IPS-15b (cell line): ENCODE measurements around the gene ALOX5AP.

Source experiments
- H3K27me3 ChIP-seq: one replicate; pipeline ENCODE4 v1.6.1; 2013; ENCODE audit warnings: low read length; ENCODE audit not compliant: control insufficient read depth, insufficient read depth
- H3K36me3 ChIP-seq: one replicate; pipeline ENCODE4 v1.6.1; 2013; ENCODE audit warnings: low read length; ENCODE audit not compliant: control insufficient read depth, insufficient read depth
- H3K4me1 ChIP-seq: one replicate; pipeline ENCODE4 v1.6.1; 2013; ENCODE audit warnings: mild to moderate bottlenecking, low read length; ENCODE audit not compliant: control insufficient read depth, insufficient read depth
- H3K4me3 ChIP-seq: one replicate; pipeline ENCODE4 v1.5.1; 2013; ENCODE audit warnings: low read depth, low read length
- H3K9ac ChIP-seq: one replicate; pipeline ENCODE4 v1.6.1; 2013; ENCODE audit warnings: low read depth, mild to moderate bottlenecking, low read length
- H3K9me3 ChIP-seq: one replicate; pipeline ENCODE4 v1.6.1; 2013; ENCODE audit warnings: mild to moderate bottlenecking, low read length; ENCODE audit not compliant: control insufficient read depth, insufficient read depth

ALOX5AP gene

DNA sequence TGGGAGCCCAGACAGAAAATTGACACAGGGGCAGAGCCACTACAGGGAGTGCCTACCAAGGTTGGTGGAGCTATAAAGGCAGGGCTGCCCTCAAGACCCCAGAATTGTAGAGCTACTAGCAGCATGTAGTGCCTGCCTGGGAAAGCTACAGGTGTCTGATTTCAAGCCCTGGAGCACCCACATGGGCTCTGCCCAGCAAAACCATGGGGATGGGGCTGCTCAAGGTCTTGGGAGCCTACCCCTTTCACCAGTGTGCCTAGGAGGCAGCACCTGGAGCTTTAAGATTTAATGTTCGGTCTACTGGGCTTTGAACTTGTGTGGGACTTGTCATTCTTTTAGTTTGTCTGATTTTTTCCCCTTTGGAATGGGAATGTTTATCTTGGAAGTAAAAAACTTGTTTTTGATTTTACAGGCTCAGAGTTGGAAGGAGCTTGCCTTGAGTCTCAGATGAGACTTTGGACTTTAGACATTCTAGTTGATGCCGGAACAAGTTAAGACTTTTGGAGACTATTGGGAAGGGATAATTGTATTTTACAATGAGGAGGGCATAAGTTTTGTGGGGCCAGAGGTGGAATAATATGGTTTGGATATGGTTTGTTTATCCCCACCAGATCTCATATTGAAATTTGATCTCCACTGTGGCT lies 45.1 kb downstream of the ALOX5AP start:
- Histone ChIP-seq H3K9ac (no peak overlapping the region), H3K36me3 (no peaks in the 10 kb centered on the region), H3K4me3 (no peak overlapping the region), H3K4me1 (peaks cover 4% of the 10 kb centered on the region), H3K9me3 (no peaks in the 10 kb centered on the region), H3K27me3 (no peaks in the 10 kb centered on the region)

DNA sequence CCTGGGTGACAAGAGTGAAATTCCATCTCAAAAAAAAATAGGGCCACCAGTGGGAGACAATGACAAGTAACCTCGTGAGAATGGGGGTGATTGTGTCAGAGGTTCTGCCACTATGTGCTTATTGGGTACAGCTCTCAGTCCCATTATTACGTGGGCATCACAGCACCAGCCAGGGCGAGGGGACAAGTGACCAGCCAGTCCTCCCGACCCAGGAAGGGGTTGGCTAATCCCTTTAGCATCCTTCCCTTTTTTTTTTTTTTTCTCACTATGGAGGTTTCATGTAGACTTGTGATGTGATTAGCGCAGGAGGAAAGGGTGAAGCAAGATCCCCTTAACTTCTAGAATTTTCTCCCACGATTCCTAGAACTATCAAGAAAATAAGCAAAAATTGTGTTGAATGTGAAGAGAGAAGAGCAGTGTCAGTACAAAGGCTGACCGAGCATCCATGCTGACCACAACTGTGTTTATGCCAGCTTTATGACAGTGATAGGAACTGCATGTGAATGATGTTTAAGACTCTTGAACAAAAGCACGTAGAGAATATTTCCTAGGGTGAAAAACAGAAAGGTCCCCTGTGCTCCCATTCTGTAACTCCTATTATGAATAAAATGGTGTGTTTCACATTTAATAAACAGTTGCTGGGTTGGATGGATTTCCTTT lies 50.0 kb downstream of the ALOX5AP start:
- H3K9ac ChIP-seq: no peak overlapping the region
- no peaks in the 10 kb centered on the region for H3K36me3 ChIP-seq
- H3K9me3 ChIP-seq: no peaks in the 10 kb centered on the region
- H3K4me1 ChIP-seq: no peaks in the 10 kb centered on the region
- no peaks in the 10 kb centered on the region for H3K27me3 ChIP-seq
- H3K4me3 ChIP-seq: no peak overlapping the region

DNA sequence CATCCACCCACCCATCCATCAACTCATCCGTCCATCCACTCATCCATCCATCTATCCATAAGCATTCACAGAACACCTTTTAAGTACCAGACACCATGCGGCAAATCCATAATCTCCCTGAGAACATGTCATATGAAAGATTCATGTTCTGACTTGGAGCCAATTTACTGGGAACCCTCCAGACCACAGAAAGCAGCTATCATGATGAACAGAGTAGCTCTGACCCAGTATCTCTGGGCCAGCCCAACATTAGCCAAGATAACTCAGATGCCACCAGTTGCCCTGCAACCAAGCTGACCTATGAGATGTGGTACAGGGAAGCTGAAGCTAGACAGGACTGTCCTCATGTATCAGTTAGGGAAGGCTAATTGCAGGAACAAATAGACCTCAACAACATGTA lies 51.3 kb downstream of the ALOX5AP start:
- Histone ChIP-seq H3K36me3 (no peaks in the 10 kb centered on the region), H3K4me3 (no peak overlapping the region), H3K27me3 (no peaks in the 10 kb centered on the region), H3K4me1 (no peaks in the 10 kb centered on the region), H3K9me3 (no peaks in the 10 kb centered on the region), H3K9ac (no peak overlapping the region)

DNA sequence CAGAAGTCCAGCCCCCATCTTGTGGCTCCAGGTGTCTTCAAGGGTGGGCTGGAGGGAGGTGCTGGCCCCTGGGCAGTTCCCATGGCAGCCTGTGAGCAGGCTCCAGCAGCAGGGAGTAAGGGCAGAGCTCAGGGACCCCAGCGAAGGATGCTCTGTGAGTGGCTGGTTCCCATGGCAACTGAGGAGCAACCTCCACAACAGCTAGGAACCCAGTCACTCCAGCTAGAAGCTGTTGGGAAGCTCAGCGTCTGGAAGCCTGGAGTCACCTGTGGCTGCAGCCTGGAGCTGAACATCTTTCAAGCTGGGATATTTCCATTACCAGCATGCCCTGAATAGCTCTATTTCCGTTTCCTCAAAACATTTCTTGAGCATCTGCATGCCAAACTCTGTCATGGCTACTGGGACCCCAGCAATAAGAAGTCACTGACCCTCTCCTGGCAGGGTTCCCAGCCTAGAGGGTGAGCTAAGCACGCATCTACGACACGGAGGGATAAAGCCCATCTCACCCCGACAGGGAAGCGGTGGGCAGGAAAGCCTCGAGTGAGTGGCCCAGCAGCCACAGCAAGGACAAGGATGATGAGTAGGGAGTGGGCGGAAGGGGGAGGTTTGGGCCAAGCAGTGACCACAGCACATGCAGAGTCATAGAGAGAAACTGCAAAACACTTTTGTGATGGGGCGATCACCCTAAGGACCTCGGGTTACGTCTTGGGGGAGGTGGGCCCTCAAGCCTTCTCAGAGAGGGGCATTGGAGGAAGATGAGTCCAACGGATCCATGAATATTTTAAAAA lies 52.6 kb downstream of the ALOX5AP start:
- Histone ChIP-seq H3K9me3 (no peaks in the 10 kb centered on the region), H3K9ac (no peak overlapping the region), H3K4me3 (no peak overlapping the region), H3K27me3 (no peaks in the 10 kb centered on the region), H3K36me3 (no peaks in the 10 kb centered on the region), H3K4me1 (no peaks in the 10 kb centered on the region)

DNA sequence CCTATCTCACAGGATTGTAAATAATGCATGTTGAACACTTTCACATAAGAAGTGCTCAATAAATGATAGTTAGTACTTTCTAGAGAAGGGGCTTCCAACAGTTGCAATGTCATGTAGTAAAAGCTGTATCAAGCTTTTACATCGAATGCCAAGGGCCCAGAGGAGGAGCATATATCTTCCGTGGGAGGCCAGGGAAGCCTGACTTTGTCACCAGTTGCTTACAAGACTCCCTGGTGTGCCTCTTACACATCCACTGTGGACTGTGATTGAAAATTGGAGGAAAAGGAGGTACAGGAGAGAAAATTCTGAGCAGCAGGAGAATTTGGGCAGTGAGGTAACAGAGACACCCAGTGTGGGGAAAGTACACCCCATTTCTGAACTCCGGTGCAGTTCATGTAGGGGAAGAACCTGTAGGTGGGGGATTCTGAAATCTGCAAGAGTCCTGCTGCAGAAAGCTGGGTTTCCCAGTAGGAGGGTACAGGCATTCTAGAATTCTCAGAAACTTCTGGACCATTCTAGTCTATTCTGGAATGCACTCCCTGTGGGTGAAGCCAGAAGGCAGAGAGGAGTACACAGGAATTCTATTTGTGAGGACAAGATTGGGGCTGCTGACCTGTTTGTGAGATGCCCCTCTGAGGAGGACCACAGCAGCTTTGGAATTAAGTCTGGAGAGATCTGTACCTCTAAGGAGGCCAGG lies 54.0 kb downstream of the ALOX5AP start:
- H3K27me3 ChIP-seq: no peaks in the 10 kb centered on the region
- H3K4me3 ChIP-seq: no peak overlapping the region
- H3K4me1 ChIP-seq: no peaks in the 10 kb centered on the region
- no peak overlapping the region for H3K9ac ChIP-seq
- H3K9me3 ChIP-seq: no peaks in the 10 kb centered on the region
- no peaks in the 10 kb centered on the region for H3K36me3 ChIP-seq

- H3K4me1 ChIP-seq: no peaks in the 10 kb centered on the region
- no peaks in the 10 kb centered on the region for H3K36me3 ChIP-seq
- H3K9ac ChIP-seq: no peak overlapping the region
- H3K9me3 ChIP-seq: no peaks in the 10 kb centered on the region
- H3K27me3 ChIP-seq: no peaks in the 10 kb centered on the region
- no peak overlapping the region for H3K4me3 ChIP-seq
Measured at GRCh38 chr13:30790592-30790991, 55.2 kb downstream of the ALOX5AP start.

GRCh38 chr13:30791354-30792001 lies 56.1 kb downstream of the ALOX5AP start:
- no peaks in the 10 kb centered on the region for H3K36me3 ChIP-seq
- no peak overlapping the region for H3K4me3 ChIP-seq
- no peaks in the 10 kb centered on the region for H3K9me3 ChIP-seq
- H3K27me3 ChIP-seq: no peaks in the 10 kb centered on the region
- no peak overlapping the region for H3K9ac ChIP-seq
- no peaks in the 10 kb centered on the region for H3K4me1 ChIP-seq

DNA sequence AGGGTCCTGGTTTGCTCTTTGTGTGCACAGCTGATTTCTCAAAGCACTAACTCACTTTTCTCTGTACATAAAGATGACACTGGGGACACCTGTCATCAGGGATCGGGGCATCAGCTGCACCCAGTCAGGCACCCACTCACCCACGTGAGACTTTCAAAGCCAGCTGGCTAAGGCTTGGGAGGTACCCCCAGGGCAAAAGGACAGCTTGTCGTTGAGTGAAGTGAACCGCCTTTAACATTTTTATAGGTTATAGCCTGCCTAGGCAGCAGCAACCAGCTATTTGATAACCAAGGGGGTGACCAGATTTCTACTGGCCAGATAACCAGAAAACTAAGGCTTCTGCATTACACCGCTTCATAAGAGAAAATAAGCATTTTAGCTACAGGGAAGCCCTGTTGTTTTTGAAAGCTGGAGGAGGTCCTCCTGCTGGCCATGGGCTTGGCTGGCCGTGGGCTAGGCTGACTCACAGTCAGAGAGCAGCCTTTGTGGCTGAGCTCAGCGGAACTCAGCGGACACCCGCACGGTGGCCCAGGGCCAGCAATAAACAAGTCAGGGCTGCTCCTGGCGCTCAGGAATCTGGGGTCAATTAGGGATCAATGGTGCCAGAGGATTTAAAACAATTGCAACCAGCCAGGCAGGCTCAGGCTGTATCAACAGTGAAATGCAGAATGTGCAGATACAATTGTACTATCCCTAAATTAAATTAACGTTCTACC lies 57.1 kb downstream of the ALOX5AP start:
- no peaks in the 10 kb centered on the region for H3K4me1 ChIP-seq
- no peaks in the 10 kb centered on the region for H3K36me3 ChIP-seq
- H3K4me3 ChIP-seq: no peak overlapping the region
- H3K9me3 ChIP-seq: no peaks in the 10 kb centered on the region
- no peak overlapping the region for H3K9ac ChIP-seq
- H3K27me3 ChIP-seq: no peaks in the 10 kb centered on the region

DNA sequence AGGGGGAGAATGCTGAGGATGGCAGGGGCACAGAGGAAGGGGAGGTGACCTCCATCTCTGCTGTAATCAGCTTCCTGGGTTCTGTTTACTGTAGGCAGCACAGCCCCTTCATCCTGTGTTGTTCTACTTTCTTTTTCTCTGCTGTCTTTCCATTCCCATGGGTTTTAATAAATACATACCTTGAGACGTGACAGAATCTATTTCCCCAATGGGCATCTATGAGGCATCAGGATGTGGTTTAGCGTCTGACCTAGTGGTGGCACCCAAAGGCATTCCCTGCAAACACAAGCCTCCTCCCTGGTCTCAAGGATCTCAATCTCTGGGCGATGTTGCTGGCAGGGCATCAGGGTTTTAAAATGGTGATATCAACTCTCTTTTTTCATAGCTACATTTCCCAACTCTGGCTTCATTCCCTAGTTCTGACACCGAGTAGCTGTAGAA lies 60.8 kb downstream of the ALOX5AP start:
- Histone ChIP-seq H3K4me1 (peaks cover 2% of the 10 kb centered on the region), H3K9me3 (no peaks in the 10 kb centered on the region), H3K36me3 (no peaks in the 10 kb centered on the region), H3K4me3 (no peak overlapping the region), H3K9ac (no peak overlapping the region), H3K27me3 (no peaks in the 10 kb centered on the region)

- Histone ChIP-seq H3K9ac (no peak overlapping the region), H3K9me3 (no peaks in the 10 kb centered on the region), H3K4me1 (peaks cover 2% of the 10 kb centered on the region), H3K4me3 (no peak overlapping the region), H3K27me3 (no peaks in the 10 kb centered on the region), H3K36me3 (no peaks in the 10 kb centered on the region)
Measured at GRCh38 chr13:30796631-30797601, 61.6 kb downstream of the ALOX5AP start.
